ENCODE measurements around the gene COPB1. TPM values are rescaled to one million over a fixed set of nuclear protein-coding genes. Genes with fewer than 3 reads are reported as not detected.
A peak's percentile ranks its signal among the peaks of the same experiment; 100 is the strongest.

Gene COPB1
- total RNA-seq, 6 donors from 2014 or later = 56.2 to 139 (median 84.2) TPM

- TF ChIP-seq, protein P1, sequence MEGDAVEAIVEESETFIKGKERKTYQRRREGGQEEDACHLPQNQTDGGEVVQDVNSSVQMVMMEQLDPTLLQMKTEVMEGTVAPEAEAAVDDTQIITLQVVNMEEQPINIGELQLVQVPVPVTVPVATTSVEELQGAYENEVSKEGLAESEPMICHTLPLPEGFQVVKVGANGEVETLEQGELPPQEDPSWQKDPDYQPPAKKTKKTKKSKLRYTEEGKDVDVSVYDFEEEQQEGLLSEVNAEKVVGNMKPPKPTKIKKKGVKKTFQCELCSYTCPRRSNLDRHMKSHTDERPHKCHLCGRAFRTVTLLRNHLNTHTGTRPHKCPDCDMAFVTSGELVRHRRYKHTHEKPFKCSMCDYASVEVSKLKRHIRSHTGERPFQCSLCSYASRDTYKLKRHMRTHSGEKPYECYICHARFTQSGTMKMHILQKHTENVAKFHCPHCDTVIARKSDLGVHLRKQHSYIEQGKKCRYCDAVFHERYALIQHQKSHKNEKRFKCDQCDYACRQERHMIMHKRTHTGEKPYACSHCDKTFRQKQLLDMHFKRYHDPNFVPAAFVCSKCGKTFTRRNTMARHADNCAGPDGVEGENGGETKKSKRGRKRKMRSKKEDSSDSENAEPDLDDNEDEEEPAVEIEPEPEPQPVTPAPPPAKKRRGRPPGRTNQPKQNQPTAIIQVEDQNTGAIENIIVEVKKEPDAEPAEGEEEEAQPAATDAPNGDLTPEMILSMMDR (IDR thresholded peaks at IDR 0.05) = no peak
- TF ChIP-seq POLR2A (IDR thresholded peaks at IDR 0.05) (no peak), POLR2AphosphoS5 (IDR thresholded peaks at IDR 0.05) (no peak), EP300 (IDR thresholded peaks at IDR 0.05) (no peak)
- ATAC-seq (ENCODE audit: low FRiP score in 2 of 2) (no peak), DNase-seq (no peak)
- H3K27me3 ChIP-seq = no peaks in the 10 kb centered on the region
- no peak overlapping the region for H3K4me3 ChIP-seq
- H3K9me3 ChIP-seq = no peaks in the 10 kb centered on the region
- no peaks in the 10 kb centered on the region for H3K36me3 ChIP-seq
- peak overlapping the region in 1 of 4 donors; percentile 52 for H3K27ac ChIP-seq
- 47 to 61% methylated on average over 1 of the region's 1 CpG for WGBS, 2 donors
- peaks cover 12 to 42% (median 24%) of the 10 kb centered on the region in 4 donors for H3K4me1 ChIP-seq
Measured at GRCh38 chr11:14543260-14543659, 43.6 kb upstream of the COPB1 start.

DNA sequence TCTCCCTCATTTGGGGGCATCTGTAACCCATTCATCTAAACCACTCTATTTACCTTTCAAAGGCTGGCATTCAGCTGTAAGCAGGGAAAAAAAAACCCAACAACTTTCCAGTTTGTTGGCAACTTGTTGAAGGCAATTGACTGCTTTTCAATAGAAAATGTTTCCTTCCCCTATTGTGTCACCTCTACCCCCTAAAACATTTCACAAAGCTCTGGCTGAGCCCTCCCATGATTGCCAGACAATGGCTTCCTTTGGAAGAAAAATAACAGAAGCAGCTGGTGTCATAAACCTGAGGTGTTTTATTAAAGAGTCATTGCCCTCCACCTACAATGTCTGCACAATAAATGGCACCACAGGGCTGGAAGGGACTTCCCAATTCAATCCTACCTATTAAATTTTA is 42.7 kb upstream of the COPB1 start:
- Histone ChIP-seq H3K36me3 (no peaks in the 10 kb centered on the region), H3K27ac (peak overlapping the region in 3 of 4 donors; percentile 6 to 52 (median 31)), H3K9me3 (no peaks in the 10 kb centered on the region), H3K4me3 (no peak overlapping the region), H3K27me3 (no peaks in the 10 kb centered on the region), H3K4me1 (peaks cover 16 to 49% (median 29%) of the 10 kb centered on the region in 4 donors)
- DNase-seq = no peak
- no peak for TF ChIP-seq POLR2A (IDR thresholded peaks at IDR 0.05)
- no peak for TF ChIP-seq EP300 (IDR thresholded peaks at IDR 0.05)
- no peak for TF ChIP-seq POLR2AphosphoS5 (IDR thresholded peaks at IDR 0.05)
- TF ChIP-seq, protein P1 (IDR thresholded peaks at IDR 0.05) = no peak
- ATAC-seq (ENCODE audit: low FRiP score in 2 of 2) = no peak

- DNase-seq = peak in 1 of 2 donors; percentile 25
- peak overlapping the region; percentile 65 to 77 (median 72) for H3K27ac ChIP-seq
- H3K36me3 ChIP-seq = no peaks in the 10 kb centered on the region
- no peaks in the 10 kb centered on the region for H3K9me3 ChIP-seq
- TF ChIP-seq, protein P1 (IDR thresholded peaks at IDR 0.05) = no peak
- no peak for TF ChIP-seq POLR2A (IDR thresholded peaks at IDR 0.05)
- peak in 1 of 2 donors; percentile 19 for TF ChIP-seq POLR2AphosphoS5 (IDR thresholded peaks at IDR 0.05)
- TF ChIP-seq EP300 (IDR thresholded peaks at IDR 0.05) = peak in 1 of 4 donors; percentile 37
- H3K27me3 ChIP-seq = no peaks in the 10 kb centered on the region
- WGBS, 2 donors = 42 to 48% methylated on average over 6 of the region's 6 CpGs
- peaks cover 22 to 55% (median 33%) of the 10 kb centered on the region in 4 donors for H3K4me1 ChIP-seq
- ATAC-seq (ENCODE audit: low FRiP score in 2 of 2) = peak in 1 of 2 donors; percentile 57
- H3K4me3 ChIP-seq = no peak overlapping the region
Measured at GRCh38 chr11:14541192-14541947, 41.8 kb upstream of the COPB1 start.

DNA sequence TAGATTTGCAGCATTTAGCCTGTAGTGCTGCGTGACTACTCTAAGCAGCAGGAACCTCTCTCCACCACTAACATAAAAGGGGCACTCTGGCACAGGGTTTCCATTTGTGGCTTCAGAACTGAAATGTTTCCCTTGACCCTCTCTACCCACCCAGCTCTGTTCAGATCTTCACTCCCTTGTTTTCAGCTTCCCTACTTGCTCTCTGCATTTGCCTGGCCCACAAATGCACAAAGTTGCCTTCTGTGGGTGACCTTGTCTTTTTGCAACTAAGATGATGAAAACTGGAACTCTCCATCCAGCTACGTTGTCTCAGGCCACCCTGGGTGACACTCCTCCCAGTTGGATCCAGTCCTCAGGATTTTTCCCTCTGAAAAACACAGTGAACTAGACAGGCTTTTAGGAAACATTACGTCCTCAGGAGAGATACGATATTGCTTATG is 40.4 kb upstream of the COPB1 start:
- DNase-seq (no peak), ATAC-seq (ENCODE audit: low FRiP score in 2 of 2) (no peak)
- H3K4me3 ChIP-seq = no peak overlapping the region
- no peaks in the 10 kb centered on the region for H3K36me3 ChIP-seq
- peak overlapping the region in 3 of 4 donors; percentile 44 to 77 (median 74) for H3K27ac ChIP-seq
- no peaks in the 10 kb centered on the region for H3K9me3 ChIP-seq
- 53 to 75% methylated on average over 4 of the region's 4 CpGs for WGBS, 2 donors
- H3K27me3 ChIP-seq = no peaks in the 10 kb centered on the region
- peaks cover 22 to 54% (median 33%) of the 10 kb centered on the region in 4 donors for H3K4me1 ChIP-seq
- TF ChIP-seq POLR2AphosphoS5 (IDR thresholded peaks at IDR 0.05) (peak; percentile 21 to 30), EP300 (IDR thresholded peaks at IDR 0.05) (no peak)
- TF ChIP-seq, protein P1 (IDR thresholded peaks at IDR 0.05) = no peak

Measured in upper lobe of left lung (tissue), 6 donors.